ENCODE results near the gene SRD5A3. TPM values are rescaled to one million over a fixed set of nuclear protein-coding genes. Genes with fewer than 3 reads are reported as not detected.

The SRD5A3 gene
- total RNA-seq, 1 donor from 2014 or later = 9.7 TPM

DNA sequence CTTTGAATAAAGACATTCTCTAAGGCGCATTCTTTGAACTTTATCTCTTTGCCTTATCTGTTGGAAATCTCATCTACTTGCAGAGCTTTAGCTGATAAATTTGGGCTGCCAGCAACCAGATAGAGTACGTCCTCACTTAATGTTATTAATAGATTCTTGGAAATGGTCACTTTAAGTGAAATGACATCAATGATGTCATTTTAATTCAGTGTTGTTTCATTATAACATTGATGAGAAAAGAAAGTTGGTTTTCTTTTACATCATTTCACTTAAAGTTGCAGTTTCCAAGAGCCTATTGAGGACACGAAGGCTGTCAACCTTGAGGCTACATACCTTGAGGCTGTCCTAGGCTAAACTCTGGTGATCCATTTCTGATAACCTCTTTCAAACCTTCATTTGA is 59.0 kb downstream of the SRD5A3 start:
- TF ChIP-seq, protein P1, sequence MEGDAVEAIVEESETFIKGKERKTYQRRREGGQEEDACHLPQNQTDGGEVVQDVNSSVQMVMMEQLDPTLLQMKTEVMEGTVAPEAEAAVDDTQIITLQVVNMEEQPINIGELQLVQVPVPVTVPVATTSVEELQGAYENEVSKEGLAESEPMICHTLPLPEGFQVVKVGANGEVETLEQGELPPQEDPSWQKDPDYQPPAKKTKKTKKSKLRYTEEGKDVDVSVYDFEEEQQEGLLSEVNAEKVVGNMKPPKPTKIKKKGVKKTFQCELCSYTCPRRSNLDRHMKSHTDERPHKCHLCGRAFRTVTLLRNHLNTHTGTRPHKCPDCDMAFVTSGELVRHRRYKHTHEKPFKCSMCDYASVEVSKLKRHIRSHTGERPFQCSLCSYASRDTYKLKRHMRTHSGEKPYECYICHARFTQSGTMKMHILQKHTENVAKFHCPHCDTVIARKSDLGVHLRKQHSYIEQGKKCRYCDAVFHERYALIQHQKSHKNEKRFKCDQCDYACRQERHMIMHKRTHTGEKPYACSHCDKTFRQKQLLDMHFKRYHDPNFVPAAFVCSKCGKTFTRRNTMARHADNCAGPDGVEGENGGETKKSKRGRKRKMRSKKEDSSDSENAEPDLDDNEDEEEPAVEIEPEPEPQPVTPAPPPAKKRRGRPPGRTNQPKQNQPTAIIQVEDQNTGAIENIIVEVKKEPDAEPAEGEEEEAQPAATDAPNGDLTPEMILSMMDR (conservative IDR thresholded peaks at IDR 0.05; ENCODE audit: low read depth, low read length) = no peak

DNA sequence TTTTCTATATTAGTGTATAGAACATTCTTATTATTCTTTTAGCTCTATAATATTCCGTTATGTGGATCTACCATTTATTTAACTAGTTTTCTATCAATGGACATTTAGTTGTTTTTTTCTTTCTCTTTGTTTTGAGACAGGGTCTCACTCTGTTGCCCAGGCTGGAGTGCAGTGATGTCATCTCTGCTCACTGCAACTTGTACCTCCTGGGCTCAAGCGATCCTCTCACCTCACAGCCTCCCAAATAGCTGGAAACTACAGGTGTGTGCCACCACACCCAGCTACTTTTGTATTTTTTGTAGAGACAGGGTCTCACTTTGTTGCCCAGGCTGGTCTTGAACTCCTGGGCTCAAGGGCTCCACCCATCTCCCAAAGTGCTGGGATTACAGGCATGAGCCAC is 60.5 kb downstream of the SRD5A3 start:
- no peak overlapping the region for H3K4me3 ChIP-seq (ENCODE audit: low read depth, low read length)
- TF ChIP-seq, protein P1 (conservative IDR thresholded peaks at IDR 0.05; ENCODE audit: low read depth, low read length) = no peak
- DNase-seq (ENCODE audit: low read depth) = no peak

More for the DNA sequence above, 59.0 kb downstream of the SRD5A3 start:
- H3K4me3 ChIP-seq (ENCODE audit: low read depth, low read length) = no peak overlapping the region
- no peak for DNase-seq (ENCODE audit: low read depth)

DNA sequence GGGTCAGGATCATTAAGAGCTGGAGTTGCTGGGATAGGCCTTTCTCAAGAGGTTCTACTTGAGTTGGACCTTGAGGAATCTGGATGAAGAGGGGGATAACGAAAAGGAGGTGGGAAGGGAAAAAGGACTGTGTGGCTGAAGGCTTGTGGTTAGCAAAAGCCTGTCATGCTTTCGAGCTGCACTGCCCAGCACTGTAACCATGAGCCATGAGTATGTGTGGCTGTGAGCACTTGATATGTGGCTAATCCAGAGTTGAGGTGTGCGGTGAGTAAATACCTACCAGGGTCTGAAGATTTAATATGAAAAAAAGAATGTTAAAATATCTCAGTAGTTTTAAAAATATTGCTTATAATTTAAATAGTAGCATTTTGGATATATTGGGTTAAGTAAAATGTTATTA is 61.1 kb downstream of the SRD5A3 start:
- H3K4me3 ChIP-seq (ENCODE audit: low read depth, low read length) = no peak overlapping the region
- TF ChIP-seq, protein P1 (conservative IDR thresholded peaks at IDR 0.05; ENCODE audit: low read depth, low read length) = no peak
- DNase-seq (ENCODE audit: low read depth) = no peak

DNA sequence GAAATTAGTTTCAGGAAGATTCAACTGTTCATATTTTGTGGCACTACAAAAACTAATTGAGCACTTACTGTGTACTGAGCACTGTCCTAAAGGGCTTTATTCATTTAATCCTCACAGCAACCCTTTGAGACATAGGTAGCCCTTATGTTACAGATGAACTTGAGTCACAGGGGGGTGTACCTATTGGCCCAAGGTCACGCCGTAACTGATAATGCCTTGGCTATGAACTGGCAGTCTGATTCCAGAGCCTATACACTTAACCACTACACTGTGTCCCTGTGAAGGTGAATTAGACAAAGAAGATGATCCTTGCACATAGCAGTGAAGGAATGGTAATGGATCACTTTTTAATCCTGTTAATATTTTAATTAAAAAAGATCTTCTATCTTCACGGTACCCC is 61.7 kb downstream of the SRD5A3 start:
- TF ChIP-seq, protein P1 (conservative IDR thresholded peaks at IDR 0.05; ENCODE audit: low read depth, low read length) = no peak
- H3K4me3 ChIP-seq (ENCODE audit: low read depth, low read length) = no peak overlapping the region

DNA sequence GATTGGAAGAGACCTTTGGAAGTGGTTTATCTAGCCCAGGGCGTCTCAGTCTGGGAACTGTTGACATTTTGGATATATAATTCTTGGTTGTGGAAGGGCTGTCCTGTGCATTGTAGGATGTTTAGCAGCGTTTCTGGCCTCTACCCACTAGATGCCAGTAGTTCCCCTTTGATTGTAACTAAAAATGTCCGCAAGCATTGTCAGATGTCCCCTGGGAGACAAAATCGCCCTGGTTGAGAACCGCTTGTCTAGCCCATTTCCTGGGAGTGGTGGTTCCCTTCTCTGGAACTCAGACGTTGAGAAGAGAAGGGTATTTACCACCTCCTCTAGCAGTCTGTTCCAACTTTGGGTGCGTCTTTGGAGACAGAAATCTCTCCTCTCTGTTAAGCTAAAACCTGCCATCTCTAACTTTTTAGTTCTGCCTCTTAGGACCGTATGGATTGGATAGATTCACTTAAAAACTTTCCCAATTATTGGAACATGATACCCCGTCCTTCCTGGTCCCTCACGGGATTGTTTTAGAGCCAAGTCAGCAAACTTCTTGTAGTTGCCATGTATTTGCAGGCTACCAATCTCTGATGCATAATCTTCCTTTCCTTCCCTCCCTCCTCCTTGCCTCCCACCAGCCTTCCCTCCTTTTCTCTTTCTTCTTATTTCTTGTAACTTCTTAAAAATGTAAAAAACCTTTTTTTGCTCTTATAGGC is 63.6 kb downstream of the SRD5A3 start:
- no peak for DNase-seq (ENCODE audit: low read depth)
- no peak overlapping the region for H3K4me3 ChIP-seq (ENCODE audit: low read depth, low read length)
- TF ChIP-seq, protein P1 (conservative IDR thresholded peaks at IDR 0.05; ENCODE audit: low read depth, low read length) = peak; percentile 20

More for the DNA sequence above, 61.7 kb downstream of the SRD5A3 start:
- DNase-seq (ENCODE audit: low read depth) = no peak

DNA sequence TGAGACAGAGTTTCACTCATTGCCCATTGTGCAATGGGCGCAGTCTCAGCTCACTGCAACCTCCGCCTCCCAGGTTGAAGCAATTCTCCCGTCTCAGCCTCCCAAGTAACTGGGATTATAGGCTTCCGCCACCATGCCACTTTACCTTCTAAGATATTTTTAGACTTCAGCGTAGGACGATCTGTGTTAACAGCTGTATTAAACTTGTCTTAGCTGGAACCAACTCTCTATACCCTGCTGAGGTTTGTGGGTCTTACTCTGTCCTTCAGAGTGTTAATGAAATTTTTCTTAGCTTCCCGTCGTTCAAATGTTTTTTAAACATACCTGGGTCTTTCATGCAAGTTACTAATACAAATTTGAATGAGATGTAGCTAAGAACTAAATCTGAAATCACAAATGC is 64.4 kb downstream of the SRD5A3 start:
- no peak for DNase-seq (ENCODE audit: low read depth)
- TF ChIP-seq, protein P1 (conservative IDR thresholded peaks at IDR 0.05; ENCODE audit: low read depth, low read length) = no peak
- H3K4me3 ChIP-seq (ENCODE audit: low read depth, low read length) = no peak overlapping the region

DNA sequence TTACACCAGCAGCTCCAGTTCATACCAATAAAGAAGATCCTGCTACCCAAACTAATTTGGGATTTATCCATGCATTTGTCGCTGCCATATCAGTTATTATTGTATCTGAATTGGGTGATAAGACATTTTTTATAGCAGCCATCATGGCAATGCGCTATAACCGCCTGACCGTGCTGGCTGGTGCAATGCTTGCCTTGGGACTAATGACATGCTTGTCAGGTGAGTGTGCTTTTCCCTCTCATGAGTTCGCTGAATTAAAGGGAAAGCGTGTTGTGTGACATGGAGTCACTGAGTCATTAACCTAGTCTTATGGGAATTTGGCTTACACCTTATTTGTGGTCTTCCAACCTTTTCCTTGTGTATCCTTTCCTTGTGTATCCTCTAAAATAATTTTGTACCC is 65.6 kb downstream of the SRD5A3 start:
- no peak overlapping the region for H3K4me3 ChIP-seq (ENCODE audit: low read depth, low read length)
- DNase-seq (ENCODE audit: low read depth) = no peak
- TF ChIP-seq, protein P1 (conservative IDR thresholded peaks at IDR 0.05; ENCODE audit: low read depth, low read length) = no peak
